IMR-90 (cell line): Measurements from ENCODE around the gene ZNF497. TPM values are rescaled to one million over a fixed set of nuclear protein-coding genes. Genes with fewer than 3 reads are reported as not detected.

Experiments used
- ATAC-seq: fragments of 200-7000 bp; cut with Tn5 transposase; 2 replicates; pipeline ENCODE4 v1.9.1; 2020; ENCODE audit warnings: low read depth, mild to moderate bottlenecking, moderate library complexity
- BruUV-seq: library from RNA; stranded (reverse); fragments of 400-500 nt; replicated peaks from 2 replicates; lab custom pipeline; 2021; lab: Mats Ljungman, UMichigan
- CTCF ChIA-PET: fragments of 300-600 bp; formaldehyde crosslinking; extraction: SDS; loops from one replicate; lab custom pipeline; 2021; ENCODE audit warnings: antibody characterized with exemption; lab: Yijun Ruan, JAX
- POLR2A ChIA-PET: fragments of 300-600 bp; sonication (Branson Sonifier 250); formaldehyde crosslinking; loops from one replicate; lab custom pipeline; 2022; ENCODE audit warnings: antibody characterized with exemption; ENCODE audit not compliant: unreplicated experiment; lab: Charles Lee
- DNase-seq: peaks from one replicate; pipeline ENCODE4 v3.0.0; 2013
- H2AFZ ChIP-seq: replicated peaks from 2 replicates; pipeline ENCODE3; 2013; ENCODE audit warnings: low read length, mild to moderate bottlenecking; ENCODE audit not compliant: poor library complexity
- H2AK5ac ChIP-seq: 2 replicates; pipeline ENCODE4 v1.6.1; 2013; ENCODE audit warnings: low read depth, low read length, inconsistent platforms
- H2AK9ac ChIP-seq: replicated peaks from 2 replicates; pipeline ENCODE3; 2013; ENCODE audit warnings: mild to moderate bottlenecking, low read depth, low read length, moderate library complexity; ENCODE audit not compliant: poor library complexity
- H2BK120ac ChIP-seq: 2 replicates; pipeline ENCODE4 v1.6.1; 2013; ENCODE audit warnings: low read depth, low read length, inconsistent platforms
- H2BK15ac ChIP-seq: 3 replicates; pipeline ENCODE4 v1.6.1; 2013; ENCODE audit warnings: low read depth, low read length, inconsistent platforms
- H2BK20ac ChIP-seq: 2 replicates; pipeline ENCODE4 v1.6.1; 2013; ENCODE audit warnings: low read depth, mild to moderate bottlenecking, inconsistent platforms, low read length, moderate library complexity
- H2BK5ac ChIP-seq: 2 replicates; pipeline ENCODE4 v1.6.1; 2013; ENCODE audit warnings: mild to moderate bottlenecking, low read depth, low read length, inconsistent platforms; ENCODE audit not compliant: poor library complexity, severe bottlenecking
- H3K14ac ChIP-seq: replicated peaks from 2 replicates; pipeline ENCODE4 v1.6.1; 2013; ENCODE audit warnings: low read depth, low read length, inconsistent platforms
- H3K18ac ChIP-seq: 2 replicates; pipeline ENCODE4 v1.6.1; 2013; ENCODE audit warnings: low read depth, low read length, control low read depth
- H3K23ac ChIP-seq: 2 replicates; pipeline ENCODE4 v1.6.1; 2013; ENCODE audit warnings: low read depth, low read length, inconsistent platforms
- H3K27ac ChIP-seq: 2 replicates; pipeline ENCODE4 v1.5.1; 2013; ENCODE audit warnings: mild to moderate bottlenecking, control low read depth, low read length; ENCODE audit not compliant: insufficient read depth
- H3K27me3 ChIP-seq: 2 replicates; pipeline ENCODE4 v1.6.1; 2013; ENCODE audit warnings: low read length; ENCODE audit not compliant: control insufficient read depth, insufficient read depth
- H3K36me3 ChIP-seq: 2 replicates; pipeline ENCODE4 v1.6.1; 2013; ENCODE audit warnings: low read length, mixed read lengths; ENCODE audit not compliant: control insufficient read depth, insufficient read depth
- H3K4ac ChIP-seq: 2 replicates; pipeline ENCODE4 v1.6.1; 2013; ENCODE audit warnings: low read depth, low read length, inconsistent platforms
- H3K4me1 ChIP-seq: 2 replicates; pipeline ENCODE4 v1.6.1; 2013; ENCODE audit warnings: low read length, mixed read lengths; ENCODE audit not compliant: control insufficient read depth, insufficient read depth
- H3K4me2 ChIP-seq: 2 replicates; pipeline ENCODE4 v1.6.1; 2013; ENCODE audit warnings: low read depth, mild to moderate bottlenecking, control low read depth, low read length, moderate library complexity
- H3K4me3 ChIP-seq: 2 replicates; pipeline ENCODE4 v1.5.1; 2013; ENCODE audit warnings: low read depth, mild to moderate bottlenecking, control low read depth, low read length, moderate library complexity; ENCODE audit not compliant: insufficient read depth
- H3K56ac ChIP-seq: 2 replicates; pipeline ENCODE4 v1.6.1; 2013; ENCODE audit warnings: low read length, inconsistent platforms; ENCODE audit not compliant: insufficient read depth; ENCODE audit errors: extremely low read depth
- H3K79me1 ChIP-seq, 2 experiments: 2 replicates each; pipeline ENCODE4 v1.6.1; 2013; ENCODE audit warnings: low read length in 2 of 2, inconsistent platforms in 1 of 2, low read depth in 1 of 2
- H3K9ac ChIP-seq: 2 replicates; pipeline ENCODE4 v1.6.1; 2013; ENCODE audit warnings: low read depth, low read length, control low read depth
- H3K9me1 ChIP-seq: 2 replicates; pipeline ENCODE4 v1.6.1; 2013; ENCODE audit warnings: low read length, inconsistent platforms; ENCODE audit not compliant: insufficient read depth
- H3K9me3 ChIP-seq: 2 replicates; pipeline ENCODE4 v1.6.1; 2013; ENCODE audit warnings: low read length; ENCODE audit not compliant: control insufficient read depth, insufficient read depth
- H4K20me1 ChIP-seq: 2 replicates; pipeline ENCODE4 v1.6.1; 2013; ENCODE audit warnings: low read length, inconsistent platforms; ENCODE audit not compliant: insufficient read depth
- H4K5ac ChIP-seq: 2 replicates; pipeline ENCODE4 v1.6.1; 2013; ENCODE audit warnings: mild to moderate bottlenecking, low read depth, low read length, control low read depth
- H4K8ac ChIP-seq, 2 experiments: 2 replicates each; pipeline ENCODE4 v1.6.1; 2013; ENCODE audit warnings: low read depth in 2 of 2, low read length in 2 of 2, control low read depth in 1 of 2, inconsistent platforms in 1 of 2
- H4K91ac ChIP-seq: 2 replicates; pipeline ENCODE4 v1.6.1; 2013; ENCODE audit warnings: low read depth, low read length, inconsistent platforms; ENCODE audit not compliant: insufficient read depth
- BHLHE40 ChIP-seq: fragments of 150-350 bp; IDR thresholded peaks from 2 replicates; pipeline ENCODE4 v1.6.1; 2016; ENCODE audit warnings: mild to moderate bottlenecking, low read depth, low read length
- CEBPB ChIP-seq: IDR thresholded peaks from 2 replicates; pipeline ENCODE4 v1.6.1; 2012; ENCODE audit warnings: low read depth, low read length, improper control_type of control experiment
- FOS ChIP-seq: fragments of 150-350 bp; IDR thresholded peaks from 2 replicates; pipeline ENCODE4 v1.6.1; 2016; ENCODE audit warnings: low read depth, low read length
- MAFK ChIP-seq: IDR thresholded peaks from 2 replicates; pipeline ENCODE4 v1.6.1; 2012; ENCODE audit warnings: low read depth, low read length, improper control_type of control experiment
- MAZ ChIP-seq: IDR thresholded peaks from 2 replicates; pipeline ENCODE4 v1.6.1; 2012; ENCODE audit warnings: low read depth, mild to moderate bottlenecking, low read length, improper control_type of control experiment, moderate library complexity, borderline replicate concordance
- NFE2L2 ChIP-seq: fragments of 150-350 bp; IDR thresholded peaks from 2 replicates; pipeline ENCODE4 v1.6.1; 2016; ENCODE audit warnings: low read depth, mild to moderate bottlenecking, low read length
- POLR2A ChIP-seq: IDR thresholded peaks from 2 replicates; pipeline ENCODE4 v1.6.1; 2012; ENCODE audit warnings: mild to moderate bottlenecking, low read depth, low read length
- RCOR1 ChIP-seq: IDR thresholded peaks from 2 replicates; pipeline ENCODE4 v1.6.1; 2012; ENCODE audit warnings: mild to moderate bottlenecking, low read length, improper control_type of control experiment; ENCODE audit not compliant: insufficient replicate concordance
- RFX5 ChIP-seq: IDR thresholded peaks from 2 replicates; pipeline ENCODE4 v1.8.0; 2012; ENCODE audit warnings: low read depth, mild to moderate bottlenecking, low read length, moderate library complexity
- SMC3 ChIP-seq: fragments of 150-350 bp; IDR thresholded peaks from 2 replicates; pipeline ENCODE4 v1.6.1; 2016; ENCODE audit warnings: low read depth, mild to moderate bottlenecking, antibody characterized with exemption, low read length, moderate library complexity
- USF2 ChIP-seq: fragments of 150-350 bp; IDR thresholded peaks from 2 replicates; pipeline ENCODE4 v1.6.1; 2017; ENCODE audit warnings: mild to moderate bottlenecking, antibody characterized with exemption, low read length, low read depth
- WGBS, 2 experiments: methylation state at CpG; one replicate each; pipeline versions ENCODE4 v1.1.5 to v1.1.7; 2013; ENCODE audit warnings: missing lambda C conversion rate in 2 of 2; ENCODE audit not compliant: insufficient read length in 1 of 2; ENCODE audit errors: extremely low coverage in 2 of 2; 5-methylcytosine and 5-hydroxymethylcytosine counted together
- dilution Hi-C: fragments of 300-500 bp; cut with HindIII; formaldehyde crosslinking; loops from one replicate; pipeline ENCODE4 v1.14.3; 2018; ENCODE audit warnings: low sequenced_read_pairs; ENCODE audit not compliant: unreplicated experiment
- in situ Hi-C: fragments of 300-500 bp; cut with MboI; formaldehyde crosslinking; loops from 3 replicates; pipeline ENCODE4 v1.14.3; 2019; ENCODE audit warnings: low sequenced_read_pairs, inconsistent platforms, mixed read lengths
- intact Hi-C: fragments of 100-400 bp; cut with micrococcal nuclease; formaldehyde crosslinking; loops from 2 replicates; pipeline ENCODE4 v1.10.0; 2022
- polyA plus RNA-seq, 3 experiments: library from polyadenylated mRNA; depleted of rRNA; stranded (reverse); fragments of >200 nt; gene quantifications; 2 replicates each; pipeline ENCODE4 v1.2.3, GENCODE V29; 2012; ENCODE audit warnings: low replicate concordance in 1 of 3
- total RNA-seq: library from RNA; depleted of rRNA; stranded (reverse); fragments of >200 nt; gene quantifications from 2 replicates; pipeline ENCODE4 v1.2.3, GENCODE V29; 2012
- TF ChIP-seq, protein P1 (sequence below): fragments of 150-350 bp; IDR thresholded peaks from 2 replicates; pipeline ENCODE4 v1.6.1; 2016; ENCODE audit warnings: low read depth, mild to moderate bottlenecking, low read length, moderate library complexity, borderline replicate concordance
- TF ChIP-seq, protein P2 (sequence below): conservative IDR thresholded peaks from 2 replicates; pipeline ENCODE4 v1.5.1; 2012; ENCODE audit warnings: mild to moderate bottlenecking, low read depth, low read length, improper control_type of control experiment

ZNF497 gene
- total and polyA plus RNA-seq, 2 of the 4 experiments (the other 2 are of a cell fraction) = 0.18 to 0.24 TPM

GRCh38 chr19:58349590-58349989 lies 13.0 kb downstream of the ZNF497 start:
- DNase-seq (no peak), ATAC-seq (no peak)
- Histone ChIP-seq H2BK15ac (no peak overlapping the region), H3K4me1 (peaks cover 6% of the 10 kb centered on the region; the same call in 1 of the 2 replicates), H3K18ac (no peak overlapping the region), H3K9me3 (no peaks in the 10 kb centered on the region), H3K79me1 (peaks cover 12 to 51% of the 10 kb centered on the region in 2 experiments), H3K56ac (no peak overlapping the region), H3K9ac (no peak overlapping the region), H4K5ac (no peak overlapping the region), H2BK20ac (no peak overlapping the region), H4K20me1 (peaks cover 2% of the 10 kb centered on the region), H2AK5ac (no peak overlapping the region), H2BK120ac (no peak overlapping the region), H3K27ac (no peak overlapping the region), H3K27me3 (no peaks in the 10 kb centered on the region), H3K23ac (0 out of 2 replicates have a peak overlapping the region, but pooled peaks have one; percentile 73), H4K8ac (no peak overlapping the region), H2BK5ac (no peak overlapping the region), H3K14ac (no peak overlapping the region), H3K4ac (no peak overlapping the region), H4K91ac (no peak overlapping the region), H2AFZ (no peak overlapping the region), H2AK9ac (no peak overlapping the region), H3K36me3 (peaks cover 11% of the 10 kb centered on the region; the same call in 1 of the 2 replicates), H3K4me2 (no peak overlapping the region), H3K4me3 (no peak overlapping the region), H3K9me1 (peaks cover 8% of the 10 kb centered on the region; the same call in 1 of the 2 replicates)
- intact Hi-C loops = no loop called here
- dilution Hi-C loops = no loop called here
- in situ Hi-C loops = no loop called here
- ChIA-PET CTCF (no interaction called here), POLR2A (interaction anchor here (0.7 kb wide), 1 partner anchor 13 kb away, joined by 3 read pairs; the partner anchor contains the start of gene ZNF497)
- 62% methylated on average over 5 of the region's 8 CpGs; no CpG with 5 or more reads in 1 of the 2 experiments for WGBS, 2 experiments
- no peak for TF ChIP-seq CEBPB
- TF ChIP-seq RCOR1 = no peak
- TF ChIP-seq, protein P1, sequence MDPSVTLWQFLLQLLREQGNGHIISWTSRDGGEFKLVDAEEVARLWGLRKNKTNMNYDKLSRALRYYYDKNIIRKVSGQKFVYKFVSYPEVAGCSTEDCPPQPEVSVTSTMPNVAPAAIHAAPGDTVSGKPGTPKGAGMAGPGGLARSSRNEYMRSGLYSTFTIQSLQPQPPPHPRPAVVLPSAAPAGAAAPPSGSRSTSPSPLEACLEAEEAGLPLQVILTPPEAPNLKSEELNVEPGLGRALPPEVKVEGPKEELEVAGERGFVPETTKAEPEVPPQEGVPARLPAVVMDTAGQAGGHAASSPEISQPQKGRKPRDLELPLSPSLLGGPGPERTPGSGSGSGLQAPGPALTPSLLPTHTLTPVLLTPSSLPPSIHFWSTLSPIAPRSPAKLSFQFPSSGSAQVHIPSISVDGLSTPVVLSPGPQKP = no peak
- TF ChIP-seq MAFK = no peak
- TF ChIP-seq NFE2L2 = no peak
- TF ChIP-seq BHLHE40 = no peak
- no peak for TF ChIP-seq FOS
- TF ChIP-seq, protein P2, sequence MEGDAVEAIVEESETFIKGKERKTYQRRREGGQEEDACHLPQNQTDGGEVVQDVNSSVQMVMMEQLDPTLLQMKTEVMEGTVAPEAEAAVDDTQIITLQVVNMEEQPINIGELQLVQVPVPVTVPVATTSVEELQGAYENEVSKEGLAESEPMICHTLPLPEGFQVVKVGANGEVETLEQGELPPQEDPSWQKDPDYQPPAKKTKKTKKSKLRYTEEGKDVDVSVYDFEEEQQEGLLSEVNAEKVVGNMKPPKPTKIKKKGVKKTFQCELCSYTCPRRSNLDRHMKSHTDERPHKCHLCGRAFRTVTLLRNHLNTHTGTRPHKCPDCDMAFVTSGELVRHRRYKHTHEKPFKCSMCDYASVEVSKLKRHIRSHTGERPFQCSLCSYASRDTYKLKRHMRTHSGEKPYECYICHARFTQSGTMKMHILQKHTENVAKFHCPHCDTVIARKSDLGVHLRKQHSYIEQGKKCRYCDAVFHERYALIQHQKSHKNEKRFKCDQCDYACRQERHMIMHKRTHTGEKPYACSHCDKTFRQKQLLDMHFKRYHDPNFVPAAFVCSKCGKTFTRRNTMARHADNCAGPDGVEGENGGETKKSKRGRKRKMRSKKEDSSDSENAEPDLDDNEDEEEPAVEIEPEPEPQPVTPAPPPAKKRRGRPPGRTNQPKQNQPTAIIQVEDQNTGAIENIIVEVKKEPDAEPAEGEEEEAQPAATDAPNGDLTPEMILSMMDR = no peak
- no peak for TF ChIP-seq RFX5
- no peak for TF ChIP-seq POLR2A
- no peak for TF ChIP-seq MAZ
- TF ChIP-seq SMC3 = no peak
- TF ChIP-seq USF2 = no peak
- no TSS peak for BruUV-seq
